Measurements from ENCODE around the gene CDT1.

CDT1 gene

GRCh38 chr16:88840600-88841215 is 37.1 kb downstream of the CDT1 start:
- DNase-seq, result no peak

GRCh38 chr16:88841521-88842307 is 38.1 kb downstream of the CDT1 start:
- DNase-seq, result no peak

GRCh38 chr16:88842308-88842756 is 38.7 kb downstream of the CDT1 start:
- no peak for DNase-seq

- DNase-seq, result no peak
Measured at GRCh38 chr16:88842806-88843205, 39.2 kb downstream of the CDT1 start.

- DNase-seq, result no peak
Measured at GRCh38 chr16:88843256-88843655, 39.7 kb downstream of the CDT1 start.

- no peak for DNase-seq
Measured at GRCh38 chr16:88844419-88845036, 40.9 kb downstream of the CDT1 start.

GRCh38 chr16:88846088-88846487 is 42.5 kb downstream of the CDT1 start:
- no peak for DNase-seq

GRCh38 chr16:88847654-88848053 is 44.1 kb downstream of the CDT1 start:
- no peak for DNase-seq

GRCh38 chr16:88848557-88848956 is 45.0 kb downstream of the CDT1 start:
- no peak for DNase-seq

- no peak for DNase-seq
Measured at GRCh38 chr16:88850531-88851199, 47.1 kb downstream of the CDT1 start.

- no peak for DNase-seq
Measured at GRCh38 chr16:88851616-88852015, 48.0 kb downstream of the CDT1 start.

GRCh38 chr16:88853325-88853941 is 49.8 kb downstream of the CDT1 start:
- DNase-seq, result no peak

GRCh38 chr16:88854306-88855111 is 50.9 kb downstream of the CDT1 start:
- DNase-seq, result no peak

- no peak for DNase-seq
Measured at GRCh38 chr16:88855176-88855575, 51.6 kb downstream of the CDT1 start.

- DNase-seq, result peak; percentile 39
Measured at GRCh38 chr16:88855736-88856121, 52.1 kb downstream of the CDT1 start.

- DNase-seq, result no peak
Measured at GRCh38 chr16:88856122-88856827, 52.7 kb downstream of the CDT1 start.

- DNase-seq, result peak; percentile 98
Measured at GRCh38 chr16:88856828-88857727, 53.5 kb downstream of the CDT1 start, which contains the start of the genes GALNS and TRAPPC2L. Gene GALNS (minus strand): TSS chr16:88856947. CDS start chr16:88856877, 70 bp downstream. Gene TRAPPC2L (plus strand): TSS chr16:88857127. CDS start chr16:88857151, 24 bp downstream.

- DNase-seq, result peak; percentile 71
Measured at GRCh38 chr16:88857728-88858339, 54.2 kb downstream of the CDT1 start.
